Embryonic facial prominence (tissue), 1 donor: ENCODE measurements around the gene PDK2.

ENCODE experiments used
- DNase-seq: peaks from one replicate; pipeline ENCODE4 v3.0.0-alpha.2; 2016; ENCODE audit errors: extremely low spot score

The PDK2 gene

GRCh38 chr17:50100921-50101345 lies 5.8 kb downstream of the PDK2 start:
- DNase-seq: no peak

- peak; percentile 38 for DNase-seq
These were observed 6.4 kb downstream of the PDK2 start for GRCh38 chr17:50101346-50102163.

GRCh38 chr17:50102164-50102991 lies 7.2 kb downstream of the PDK2 start:
- no peak for DNase-seq

GRCh38 chr17:50103252-50103651 lies 8.1 kb downstream of the PDK2 start:
- DNase-seq: no peak

- no peak for DNase-seq
These were observed 8.8 kb downstream of the PDK2 start for GRCh38 chr17:50103941-50104340.

- DNase-seq: no peak
These were observed 10.7 kb downstream of the PDK2 start for GRCh38 chr17:50105811-50106210.

- DNase-seq: no peak
These were observed 11.4 kb downstream of the PDK2 start for GRCh38 chr17:50106393-50107131.

GRCh38 chr17:50107790-50108414 lies 12.8 kb downstream of the PDK2 start:
- DNase-seq: no peak

- DNase-seq: no peak
These were observed 13.4 kb downstream of the PDK2 start for GRCh38 chr17:50108556-50108955.

- no peak for DNase-seq
These were observed 14.1 kb downstream of the PDK2 start for GRCh38 chr17:50109207-50109606.

GRCh38 chr17:50109785-50110184 lies 14.6 kb downstream of the PDK2 start:
- DNase-seq: no peak

GRCh38 chr17:50110591-50111349 lies 15.6 kb downstream of the PDK2 start:
- no peak for DNase-seq

GRCh38 chr17:50111673-50112655 lies 16.8 kb downstream of the PDK2 start:
- no peak for DNase-seq

- DNase-seq: no peak
These were observed 17.5 kb downstream of the PDK2 start for GRCh38 chr17:50112694-50113093.

- DNase-seq: no peak
These were observed 18.6 kb downstream of the PDK2 start for GRCh38 chr17:50113624-50114320.

- no peak for DNase-seq
These were observed 19.2 kb downstream of the PDK2 start for GRCh38 chr17:50114401-50114800.

- DNase-seq: no peak
These were observed 19.8 kb downstream of the PDK2 start for GRCh38 chr17:50114849-50115357.

GRCh38 chr17:50115756-50116155 lies 20.6 kb downstream of the PDK2 start:
- DNase-seq: no peak
